Measurements from ENCODE around the gene SERPINH1.

Gene SERPINH1

GRCh38 chr11:75562048-75562835 lies at the start of gene SERPINH1:
Gene SERPINH1 (plus strand): TSS chr11:75562253. CDS start chr11:75566350, 4,097 bp downstream.
- peak; percentile 82 for DNase-seq

- DNase-seq, result peak; percentile 34
These were observed 48.8 kb upstream of the SERPINH1 start for GRCh38 chr11:75513250-75513649.

GRCh38 chr11:75514596-75514995 lies 47.5 kb upstream of the SERPINH1 start:
- DNase-seq, result peak; percentile 38

- no peak for DNase-seq
These were observed 45.9 kb upstream of the SERPINH1 start for GRCh38 chr11:75516140-75516539.

GRCh38 chr11:75516886-75517285 lies 45.2 kb upstream of the SERPINH1 start:
- DNase-seq, result no peak

GRCh38 chr11:75518204-75518549 lies 43.9 kb upstream of the SERPINH1 start:
- DNase-seq, result no peak

- no peak for DNase-seq
These were observed 43.0 kb upstream of the SERPINH1 start for GRCh38 chr11:75518771-75519653.

- DNase-seq, result no peak
These were observed 41.4 kb upstream of the SERPINH1 start for GRCh38 chr11:75520688-75521087.

GRCh38 chr11:75522286-75523044 lies 39.6 kb upstream of the SERPINH1 start:
- no peak for DNase-seq

- DNase-seq, result no peak
These were observed 38.9 kb upstream of the SERPINH1 start for GRCh38 chr11:75523189-75523588.

- DNase-seq, result no peak
These were observed 38.0 kb upstream of the SERPINH1 start for GRCh38 chr11:75523811-75524664.

GRCh38 chr11:75524665-75525432 lies 37.2 kb upstream of the SERPINH1 start:
- DNase-seq, result peak; percentile 56

- DNase-seq, result peak; percentile 94
These were observed 36.4 kb upstream of the SERPINH1 start, which contains the start of gene GDPD5 for GRCh38 chr11:75525433-75526191. Gene GDPD5 (minus strand): TSS chr11:75525941. CDS start chr11:75477735, 48,206 bp downstream.

GRCh38 chr11:75526192-75526541 lies 35.9 kb upstream of the SERPINH1 start:
- DNase-seq, result peak; percentile 57

GRCh38 chr11:75527130-75527529 lies 34.9 kb upstream of the SERPINH1 start:
- no peak for DNase-seq

- no peak for DNase-seq
These were observed 33.9 kb upstream of the SERPINH1 start for GRCh38 chr11:75527938-75528735.

GRCh38 chr11:75530577-75530976 lies 31.5 kb upstream of the SERPINH1 start:
- DNase-seq, result no peak

- no peak for DNase-seq
These were observed 30.7 kb upstream of the SERPINH1 start for GRCh38 chr11:75531325-75531724.

GRCh38 chr11:75532200-75533048 lies 29.6 kb upstream of the SERPINH1 start:
- peak; percentile 85 for DNase-seq
